Activated T-cell treated with anti-CD3 and anti-CD28 coated beads for 48 hours (primary cell): Measurements from ENCODE around the gene THEM4.

ENCODE experiments used
- DNase-seq: peaks from one replicate; pipeline ENCODE4 v3.0.0-alpha.2; 2020; ENCODE audit warnings: low read depth

The THEM4 gene

DNA sequence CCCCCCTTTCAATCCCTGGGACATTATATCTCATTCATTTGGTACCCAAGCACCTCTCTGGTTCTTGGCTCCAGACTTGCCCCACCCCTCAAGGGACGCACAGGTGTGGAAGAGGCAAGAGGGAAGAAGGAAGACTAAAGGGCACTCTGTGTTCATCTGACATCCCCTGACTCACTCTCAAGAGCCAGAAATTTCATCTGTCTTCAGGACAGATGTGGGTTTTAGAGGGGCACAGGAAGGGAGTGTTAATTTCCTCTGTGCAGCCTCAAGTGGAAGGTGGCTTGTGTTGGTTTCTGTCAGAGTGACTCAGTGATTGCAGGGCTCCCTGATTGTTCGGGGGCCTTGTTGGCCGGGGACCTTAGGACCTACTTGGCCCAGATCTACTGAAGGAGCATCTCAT is 72.1 kb downstream of the THEM4 start:
- DNase-seq, result no peak

DNA sequence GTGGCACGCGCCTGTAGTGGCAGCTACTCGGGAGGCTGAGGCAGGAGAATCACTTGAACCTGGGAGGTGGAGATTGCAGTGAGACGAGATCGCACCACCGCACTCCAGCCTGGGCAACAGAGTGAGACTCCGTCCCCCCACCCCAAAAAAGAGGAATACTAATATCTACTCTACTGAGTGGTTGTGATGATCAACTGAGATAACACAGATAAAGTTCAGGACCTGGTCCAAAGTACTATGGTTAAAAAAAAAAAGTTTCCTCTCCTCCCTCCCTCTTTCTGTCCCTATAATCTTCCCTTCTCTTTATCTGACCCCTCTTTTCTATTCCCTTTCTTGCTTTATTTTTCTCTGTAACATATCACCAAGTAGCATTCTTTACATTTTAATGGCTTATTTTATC is 73.7 kb downstream of the THEM4 start:
- no peak for DNase-seq

DNA sequence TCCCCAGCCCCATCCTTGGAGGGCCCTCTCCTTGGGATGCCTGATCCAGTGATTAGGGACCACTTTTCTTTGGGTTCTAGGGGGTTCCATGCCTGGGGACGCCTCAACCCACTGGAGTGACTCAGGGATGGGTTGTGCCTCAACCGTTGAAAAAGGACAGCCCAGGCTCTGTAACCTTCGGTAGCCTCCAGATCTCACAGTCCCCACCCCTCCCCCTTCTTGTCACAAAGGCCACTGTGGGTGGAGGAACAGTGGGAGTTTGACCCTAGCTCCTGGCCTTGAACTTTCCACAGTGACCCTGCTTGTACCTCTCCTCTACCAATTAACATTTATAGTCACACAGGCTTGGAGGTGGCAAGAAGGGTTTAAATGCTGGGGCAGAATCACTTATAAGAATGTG is 75.1 kb downstream of the THEM4 start:
- DNase-seq, result no peak

DNA sequence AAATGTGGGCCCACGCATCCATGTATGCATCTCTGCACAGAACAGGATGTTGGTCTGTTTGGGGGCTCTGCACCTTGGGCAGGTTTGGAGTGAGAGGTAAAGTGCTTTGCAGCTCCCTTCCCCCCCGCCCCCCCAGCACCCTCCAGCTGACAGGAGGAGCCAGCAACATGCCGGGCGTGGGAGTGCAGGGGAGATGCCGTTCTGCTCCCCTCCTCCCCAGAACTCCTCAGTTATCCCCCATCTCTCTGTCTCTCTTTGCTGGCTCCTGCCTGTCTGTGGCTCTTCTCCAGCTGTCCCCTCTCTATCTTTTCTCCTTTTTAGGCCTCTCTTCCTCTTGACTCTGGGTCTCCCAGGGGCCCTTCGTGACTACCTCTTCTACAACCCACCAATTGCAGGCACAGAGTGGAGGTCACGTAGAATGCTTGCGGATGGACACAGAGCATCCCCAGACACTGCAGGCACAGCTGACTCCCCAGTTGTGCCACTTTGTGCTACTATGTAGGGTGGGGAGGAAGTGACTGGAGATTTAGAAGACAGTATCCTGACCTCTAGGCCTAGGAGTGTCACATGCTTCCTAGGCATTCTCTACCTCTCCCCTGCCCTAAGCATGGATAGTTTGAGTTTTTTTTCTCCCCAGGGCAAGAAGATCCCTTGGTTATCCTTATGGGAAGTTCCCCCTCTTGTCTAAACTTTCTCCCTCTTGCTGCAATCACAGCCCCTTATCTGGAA is 76.0 kb downstream of the THEM4 start:
- no peak for DNase-seq

DNA sequence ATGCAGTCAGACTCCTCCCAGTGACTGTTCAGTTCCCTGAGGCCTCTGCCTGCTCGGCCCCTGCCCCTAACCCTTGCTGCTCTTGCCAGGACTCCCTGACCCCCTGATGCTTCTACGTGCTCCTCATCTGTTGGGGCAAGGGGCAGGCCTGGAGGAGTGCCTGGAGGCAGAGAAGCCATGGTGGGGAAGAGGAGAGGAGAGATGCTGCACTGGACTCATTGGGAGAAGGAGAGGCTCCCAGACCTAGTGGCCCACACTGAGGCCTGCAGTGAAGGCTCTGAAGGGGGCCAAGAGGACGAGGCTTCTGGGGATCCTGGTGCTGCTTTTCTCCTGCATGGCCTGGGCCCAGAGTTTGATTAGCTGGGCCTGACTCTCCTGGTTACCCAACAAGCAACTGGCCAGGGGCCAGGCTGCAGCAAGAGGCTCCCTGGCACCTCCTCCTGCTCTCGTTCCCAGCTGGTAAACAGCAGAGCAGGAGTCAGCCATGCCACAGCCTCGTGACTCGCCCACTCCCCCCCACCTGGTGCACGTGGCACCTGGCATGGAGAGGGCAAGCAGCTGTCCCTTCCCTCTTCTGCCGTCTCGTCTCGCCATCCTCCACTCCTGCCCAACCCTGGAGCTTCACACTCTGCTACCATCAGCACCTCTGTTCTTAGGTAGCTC is 76.9 kb downstream of the THEM4 start:
- DNase-seq, result no peak

DNA sequence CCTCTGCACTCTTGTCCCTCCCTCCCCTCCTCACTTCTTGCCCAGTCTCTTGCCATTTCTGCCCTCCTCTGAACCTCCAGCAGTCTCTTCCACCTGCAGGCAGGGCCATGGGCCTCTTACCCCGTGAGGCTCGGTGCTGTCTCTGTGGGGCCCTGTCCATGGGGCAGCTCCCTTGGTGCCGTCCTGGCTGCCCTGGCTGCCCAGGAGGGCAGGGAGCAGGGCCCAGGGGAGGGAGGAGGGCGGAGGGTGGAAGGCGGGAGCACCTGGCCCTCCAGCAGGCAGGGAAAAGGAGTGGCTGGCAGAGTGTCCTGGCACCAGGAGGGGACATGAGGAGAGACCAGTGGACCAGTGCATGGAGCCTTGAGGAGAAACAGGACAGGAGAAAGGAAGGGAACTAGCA is 77.7 kb downstream of the THEM4 start, which contains the start of gene RORC:
Gene RORC, minus strand, starts transcription at position 198 of the 400 bp plus-strand sequence. Its CDS starts 38 bp downstream, at position 160.
- no peak for DNase-seq

DNA sequence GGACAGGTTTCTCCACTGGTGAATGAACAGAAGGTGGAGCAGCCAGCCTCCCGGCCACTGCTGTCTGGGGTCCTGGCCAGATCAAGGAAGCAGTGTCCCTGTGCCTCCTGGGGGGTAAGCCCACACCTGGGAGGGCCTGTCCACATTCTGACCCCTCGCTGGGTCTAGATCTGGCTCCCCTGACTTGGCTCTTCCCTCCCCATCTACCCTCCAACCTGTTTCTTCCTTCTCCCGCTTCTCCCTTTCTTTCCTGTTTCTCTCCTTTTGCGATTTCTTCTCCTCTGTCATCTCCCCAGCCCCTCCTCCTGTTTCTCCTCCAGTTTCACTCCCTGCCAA is 78.1 kb downstream of the THEM4 start:
- no peak for DNase-seq

DNA sequence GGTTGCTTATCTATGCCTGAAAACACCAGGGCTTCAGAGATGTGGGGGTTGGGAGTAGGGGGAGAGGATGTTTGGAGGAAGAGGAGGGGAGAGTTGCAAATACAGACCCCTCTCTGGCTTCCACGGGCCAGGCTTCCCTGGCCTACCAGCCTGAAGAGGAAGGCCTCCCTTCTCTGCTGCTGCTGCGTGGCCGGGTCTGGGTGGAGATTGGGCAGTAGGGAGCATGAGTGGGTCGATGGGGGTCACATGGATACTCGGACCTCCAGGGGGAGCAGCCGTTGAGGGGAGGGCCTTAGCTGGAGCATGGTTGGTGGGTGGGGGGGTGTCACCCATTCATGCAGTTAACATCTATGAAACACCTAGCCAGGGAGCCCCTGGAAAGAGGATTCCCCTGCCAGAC is 79.3 kb downstream of the THEM4 start:
- DNase-seq, result no peak

DNA sequence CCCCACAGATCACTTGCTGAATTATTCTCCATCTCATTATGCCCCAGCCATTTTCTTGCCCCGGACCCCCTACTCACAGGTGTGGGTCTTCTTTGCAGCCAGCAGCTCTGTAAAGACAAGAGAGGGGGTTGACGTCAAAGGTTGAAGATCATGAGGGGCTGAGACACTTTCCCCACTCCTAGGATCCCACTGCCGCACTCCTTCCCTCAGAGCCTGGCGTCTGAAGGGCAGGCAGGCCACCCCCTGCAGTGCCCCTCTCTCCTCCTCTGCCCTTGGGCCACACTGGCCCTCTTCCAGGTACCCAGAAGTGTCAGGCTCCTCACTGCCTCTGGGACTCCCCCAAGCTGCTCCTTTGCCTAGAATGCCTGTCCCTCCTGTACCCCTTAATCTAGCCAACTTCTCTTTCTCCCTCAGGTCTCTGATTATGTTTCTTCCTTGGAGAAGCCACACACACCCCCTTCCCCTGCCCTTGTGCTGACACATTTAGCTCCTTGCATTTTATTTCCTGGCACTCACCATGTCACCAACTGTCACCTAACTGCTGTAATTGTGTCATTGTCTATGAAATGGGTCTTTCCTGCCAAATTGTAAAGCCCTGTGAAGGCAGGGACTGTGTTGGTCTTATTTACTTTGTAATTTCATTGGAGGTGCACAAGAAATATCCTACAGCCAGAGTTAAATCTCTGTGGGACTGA is 79.8 kb downstream of the THEM4 start:
- no peak for DNase-seq

DNA sequence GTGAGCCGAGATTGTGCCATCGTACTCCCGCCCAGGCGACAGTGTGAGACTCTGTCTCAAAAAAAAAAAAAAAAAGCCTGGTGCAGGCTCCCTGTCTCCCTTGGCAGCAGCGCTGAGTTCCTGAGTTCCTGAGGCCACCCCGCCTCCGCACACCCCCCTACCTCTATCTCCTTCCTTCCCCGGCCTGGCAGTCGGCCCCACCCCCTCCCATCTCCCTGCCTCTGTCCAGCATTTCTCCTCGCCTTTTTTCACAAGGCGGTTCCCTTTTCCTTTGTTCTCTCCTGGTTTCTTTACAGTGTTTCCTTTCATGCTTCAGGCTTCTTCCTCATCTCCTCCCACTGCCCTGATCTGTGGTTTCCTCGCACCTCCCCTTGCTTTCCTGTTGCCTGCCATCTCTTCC is 80.4 kb downstream of the THEM4 start:
- no peak for DNase-seq

DNA sequence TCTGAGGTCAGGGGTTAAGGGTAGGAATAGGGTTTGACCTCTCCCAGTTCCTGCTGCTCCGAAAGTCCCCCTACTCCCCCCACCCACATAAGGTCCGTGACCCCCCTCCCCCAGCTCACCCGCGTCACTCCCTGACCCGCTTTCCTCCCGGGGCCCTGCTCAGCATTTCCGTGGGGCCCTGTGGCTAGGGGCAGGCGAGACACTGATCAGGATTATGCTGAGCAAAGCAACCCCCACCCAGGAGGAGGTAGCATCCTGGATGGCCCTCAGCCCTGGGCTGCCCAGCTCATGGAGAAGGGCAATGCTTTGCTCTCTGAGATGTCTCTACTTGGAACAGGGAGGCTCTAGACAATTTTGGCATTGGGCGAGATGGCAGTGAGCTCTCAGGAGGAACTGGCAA is 81.5 kb downstream of the THEM4 start:
- no peak for DNase-seq

DNA sequence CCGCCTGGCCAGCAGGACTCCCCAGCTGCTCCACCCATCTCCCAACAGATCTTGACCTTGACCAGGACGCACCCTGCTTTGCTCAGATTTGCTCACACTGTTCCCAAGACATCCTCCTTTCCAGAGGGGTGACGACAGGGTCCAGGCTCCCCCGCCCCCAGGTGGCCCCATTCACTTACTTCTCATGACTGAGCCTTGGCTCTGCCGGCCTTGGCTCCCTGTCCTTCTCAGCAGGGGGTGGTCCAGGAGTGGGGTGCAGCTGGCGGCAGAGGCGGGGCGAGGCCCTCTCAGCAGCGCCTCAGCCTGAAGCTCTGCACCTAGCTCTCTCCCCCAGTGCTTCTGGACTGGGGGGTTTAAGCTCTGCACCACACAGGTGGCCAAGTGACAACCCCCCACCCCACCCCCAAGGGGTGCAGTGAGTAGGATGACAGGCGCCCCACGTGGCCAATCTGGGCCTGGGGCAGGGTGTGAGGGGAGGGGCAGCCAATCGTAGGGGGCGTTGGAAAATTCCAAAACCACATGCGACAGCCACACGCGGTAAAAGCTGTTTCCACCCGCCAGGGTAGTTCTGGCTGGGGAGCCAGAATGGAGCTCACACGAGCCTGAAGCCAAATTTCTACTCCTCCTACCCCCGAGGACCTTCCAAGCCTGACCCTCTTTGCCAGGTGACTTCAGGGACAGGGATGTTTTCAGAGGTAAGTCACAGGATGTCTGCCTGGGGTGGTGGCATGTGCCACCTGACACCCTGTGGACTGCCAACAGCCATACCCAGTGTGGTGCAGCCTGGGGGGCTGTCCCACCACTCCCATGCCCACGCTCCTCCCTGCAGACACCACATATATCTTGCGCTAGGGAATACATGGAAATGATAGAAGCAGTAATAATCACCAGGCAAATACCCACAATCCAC is 83.3 kb downstream of the THEM4 start:
- no peak for DNase-seq

DNA sequence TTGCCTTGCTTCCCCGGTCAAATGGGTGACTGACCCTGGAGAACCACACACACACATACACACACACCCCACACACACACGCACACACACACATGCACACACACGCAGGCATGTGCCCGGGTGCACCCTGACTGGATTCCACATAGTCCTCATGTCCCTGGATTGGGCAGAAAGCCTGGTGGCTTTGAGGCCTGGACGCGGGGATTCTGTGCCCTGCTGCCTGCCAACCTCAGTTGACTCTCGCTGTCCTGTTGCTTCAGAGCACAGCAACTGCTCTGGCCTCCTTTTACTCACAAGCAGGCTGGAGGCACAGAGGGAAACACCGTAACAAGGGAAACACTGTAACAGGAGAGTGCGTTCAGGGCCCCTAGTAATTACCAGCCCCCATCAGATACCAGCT is 84.1 kb downstream of the THEM4 start:
- no peak for DNase-seq
